ENCODE measurements around the gene FBXO10.

- TF ChIP-seq, protein P1, sequence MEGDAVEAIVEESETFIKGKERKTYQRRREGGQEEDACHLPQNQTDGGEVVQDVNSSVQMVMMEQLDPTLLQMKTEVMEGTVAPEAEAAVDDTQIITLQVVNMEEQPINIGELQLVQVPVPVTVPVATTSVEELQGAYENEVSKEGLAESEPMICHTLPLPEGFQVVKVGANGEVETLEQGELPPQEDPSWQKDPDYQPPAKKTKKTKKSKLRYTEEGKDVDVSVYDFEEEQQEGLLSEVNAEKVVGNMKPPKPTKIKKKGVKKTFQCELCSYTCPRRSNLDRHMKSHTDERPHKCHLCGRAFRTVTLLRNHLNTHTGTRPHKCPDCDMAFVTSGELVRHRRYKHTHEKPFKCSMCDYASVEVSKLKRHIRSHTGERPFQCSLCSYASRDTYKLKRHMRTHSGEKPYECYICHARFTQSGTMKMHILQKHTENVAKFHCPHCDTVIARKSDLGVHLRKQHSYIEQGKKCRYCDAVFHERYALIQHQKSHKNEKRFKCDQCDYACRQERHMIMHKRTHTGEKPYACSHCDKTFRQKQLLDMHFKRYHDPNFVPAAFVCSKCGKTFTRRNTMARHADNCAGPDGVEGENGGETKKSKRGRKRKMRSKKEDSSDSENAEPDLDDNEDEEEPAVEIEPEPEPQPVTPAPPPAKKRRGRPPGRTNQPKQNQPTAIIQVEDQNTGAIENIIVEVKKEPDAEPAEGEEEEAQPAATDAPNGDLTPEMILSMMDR (conservative IDR thresholded peaks at IDR 0.05; ENCODE audit: low read length), result peak; percentile 42; the same call in 1 of the 2 replicates
- no peak for TF ChIP-seq EZH2phosphoT487 (IDR thresholded peaks at IDR 0.05; ENCODE audit: borderline replicate concordance, low read depth, low read length)
Measured at GRCh38 chr9:37511016-37512010, 64.9 kb downstream of the FBXO10 start.
